ENCODE data around the gene SPTBN5.

The SPTBN5 gene

DNA sequence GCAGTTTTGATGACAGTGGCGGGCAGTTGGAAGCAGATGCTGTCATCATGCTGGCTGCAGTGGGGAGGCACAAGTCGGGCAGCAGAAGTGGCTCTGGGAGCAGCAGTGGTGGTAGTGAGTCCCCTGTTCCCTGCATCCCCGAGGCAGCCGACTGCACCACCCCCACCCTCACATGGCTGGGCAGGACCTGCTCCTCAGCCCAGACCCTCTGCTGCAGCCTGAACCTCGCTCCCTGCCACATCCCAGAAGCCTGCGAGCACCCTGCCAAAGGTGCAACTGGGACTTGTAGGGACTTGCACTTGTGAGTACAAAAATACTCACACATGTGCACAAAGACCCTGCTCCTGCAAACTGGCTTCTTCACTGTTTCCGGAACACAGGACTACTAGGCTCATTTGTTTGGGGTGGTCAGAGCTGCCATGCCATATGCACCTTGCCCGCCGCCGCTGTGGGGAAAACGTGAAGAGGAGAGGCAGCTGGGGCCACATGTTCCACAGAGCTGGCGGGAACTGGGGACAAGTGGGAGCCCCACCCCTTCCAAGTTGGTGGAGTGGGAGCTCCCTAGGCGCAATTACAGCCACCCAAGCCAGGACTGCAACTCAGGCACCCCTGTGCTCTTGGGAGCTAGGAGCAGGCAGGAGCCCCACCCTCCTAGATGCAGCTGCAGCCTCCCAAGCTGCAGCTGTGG lies 63.8 kb downstream of the SPTBN5 start:
- no peak overlapping the region for H3K14ac ChIP-seq (ENCODE audit: low read length)
- H3K4me3 ChIP-seq (ENCODE audit: low read depth, low read length) = no peak overlapping the region
- no peak overlapping the region for H2AFZ ChIP-seq (ENCODE audit: insufficient read depth, low read length, poor library complexity)
- no peak overlapping the region for H3K4me2 ChIP-seq (ENCODE audit: low read length)
- no peak overlapping the region for H4K8ac ChIP-seq (ENCODE audit: low read depth, low read length)
- no peak overlapping the region for H3K9ac ChIP-seq (ENCODE audit: low read length)
- no peak overlapping the region for H3K18ac ChIP-seq (ENCODE audit: low read length)
- no peak overlapping the region for H3K23ac ChIP-seq (ENCODE audit: low read length)
- H3K79me1 ChIP-seq (ENCODE audit: low read length) = peaks cover 6% of the 10 kb centered on the region
- no peak overlapping the region for H3K27ac ChIP-seq (ENCODE audit: low read depth, low read length)
- H3K79me2 ChIP-seq (ENCODE audit: control insufficient read depth, insufficient read depth, low read length, poor library complexity) = peaks cover 3% of the 10 kb centered on the region
- no peak overlapping the region for H2AK5ac ChIP-seq (ENCODE audit: low read length)
- DNase-seq = no peak
- no peak overlapping the region for H2BK12ac ChIP-seq (ENCODE audit: low read length)
- peaks cover 7 to 17% of the 10 kb centered on the region in 2 experiments for H3K36me3 ChIP-seq (ENCODE audit: control insufficient read depth in 1 of 2, insufficient read depth in 2 of 2, low read length in 2 of 2)
- H4K12ac ChIP-seq (ENCODE audit: low read depth, low read length) = no peak overlapping the region
- peaks cover 0 to 4% of the 10 kb centered on the region in 2 experiments for H3K4me1 ChIP-seq (ENCODE audit: control insufficient read depth in 1 of 2, insufficient read depth in 2 of 2, low read length in 2 of 2)
- H4K91ac ChIP-seq (ENCODE audit: low read depth, low read length) = no peak overlapping the region
- H3K4ac ChIP-seq (ENCODE audit: low read depth, low read length) = no peak overlapping the region
- no peak overlapping the region for H2BK120ac ChIP-seq (ENCODE audit: insufficient read depth, low read length, poor library complexity)
- no peak overlapping the region for H2BK5ac ChIP-seq (ENCODE audit: low read depth, low read length, poor library complexity)
- no peaks in the 10 kb centered on the region for H3K27me3 ChIP-seq (ENCODE audit: insufficient read depth, low read length)
- H3K9me3 ChIP-seq (ENCODE audit: insufficient read depth, low read depth, low read length) = no peaks in the 10 kb centered on the region
- WGBS (ENCODE audit: extremely low coverage, insufficient coverage, insufficient read length) = no CpG with 5 or more reads among the region's 13 CpGs

DNA sequence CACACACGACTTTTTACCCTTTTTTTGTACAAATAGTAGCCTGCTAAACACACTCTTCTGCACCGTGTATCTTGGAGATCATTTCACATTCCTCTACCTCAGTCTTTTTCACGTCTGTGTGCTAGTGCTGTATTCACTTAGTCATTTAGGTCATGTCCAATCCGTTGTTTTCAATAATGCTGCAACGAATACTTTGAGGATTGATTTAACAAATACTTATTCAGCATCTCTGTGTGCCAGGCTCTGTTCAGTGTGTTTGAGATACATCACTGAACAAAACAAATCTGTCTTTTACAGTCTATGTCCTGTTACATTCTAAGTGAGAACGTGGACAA lies 65.1 kb downstream of the SPTBN5 start:
- Histone ChIP-seq H3K79me2 (ENCODE audit: control insufficient read depth, insufficient read depth, low read length, poor library complexity) (peaks cover 3% of the 10 kb centered on the region), H3K4me2 (ENCODE audit: low read length) (peak overlapping the region; percentile 82), H2BK12ac (ENCODE audit: low read length) (no peak overlapping the region), H3K14ac (ENCODE audit: low read length) (no peak overlapping the region), H4K12ac (ENCODE audit: low read depth, low read length) (no peak overlapping the region), H3K27ac (ENCODE audit: low read depth, low read length) (no peak overlapping the region), H2BK5ac (ENCODE audit: low read depth, low read length, poor library complexity) (no peak overlapping the region), H3K4ac (ENCODE audit: low read depth, low read length) (no peak overlapping the region), H2BK120ac (ENCODE audit: insufficient read depth, low read length, poor library complexity) (no peak overlapping the region), H3K79me1 (ENCODE audit: low read length) (peaks cover 6% of the 10 kb centered on the region), H3K23ac (ENCODE audit: low read length) (no peak overlapping the region), H3K4me1 (ENCODE audit: control insufficient read depth in 1 of 2, insufficient read depth in 2 of 2, low read length in 2 of 2) (peaks cover 0 to 4% of the 10 kb centered on the region in 2 experiments), H3K27me3 (ENCODE audit: insufficient read depth, low read length) (no peaks in the 10 kb centered on the region), H4K91ac (ENCODE audit: low read depth, low read length) (no peak overlapping the region), H3K9me3 (ENCODE audit: insufficient read depth, low read depth, low read length) (no peaks in the 10 kb centered on the region), H2AFZ (ENCODE audit: insufficient read depth, low read length, poor library complexity) (no peak overlapping the region), H2AK5ac (ENCODE audit: low read length) (no peak overlapping the region), H4K8ac (ENCODE audit: low read depth, low read length) (no peak overlapping the region), H3K4me3 (ENCODE audit: low read depth, low read length) (no peak overlapping the region), H3K9ac (ENCODE audit: low read length) (no peak overlapping the region), H3K36me3 (ENCODE audit: control insufficient read depth in 1 of 2, insufficient read depth in 2 of 2, low read length in 2 of 2) (peaks cover 19 to 28% of the 10 kb centered on the region in 2 experiments), H3K18ac (ENCODE audit: low read length) (no peak overlapping the region)
- no CpG with 5 or more reads among the region's 6 CpGs for WGBS (ENCODE audit: extremely low coverage, insufficient coverage, insufficient read length)
- DNase-seq = no peak

DNA sequence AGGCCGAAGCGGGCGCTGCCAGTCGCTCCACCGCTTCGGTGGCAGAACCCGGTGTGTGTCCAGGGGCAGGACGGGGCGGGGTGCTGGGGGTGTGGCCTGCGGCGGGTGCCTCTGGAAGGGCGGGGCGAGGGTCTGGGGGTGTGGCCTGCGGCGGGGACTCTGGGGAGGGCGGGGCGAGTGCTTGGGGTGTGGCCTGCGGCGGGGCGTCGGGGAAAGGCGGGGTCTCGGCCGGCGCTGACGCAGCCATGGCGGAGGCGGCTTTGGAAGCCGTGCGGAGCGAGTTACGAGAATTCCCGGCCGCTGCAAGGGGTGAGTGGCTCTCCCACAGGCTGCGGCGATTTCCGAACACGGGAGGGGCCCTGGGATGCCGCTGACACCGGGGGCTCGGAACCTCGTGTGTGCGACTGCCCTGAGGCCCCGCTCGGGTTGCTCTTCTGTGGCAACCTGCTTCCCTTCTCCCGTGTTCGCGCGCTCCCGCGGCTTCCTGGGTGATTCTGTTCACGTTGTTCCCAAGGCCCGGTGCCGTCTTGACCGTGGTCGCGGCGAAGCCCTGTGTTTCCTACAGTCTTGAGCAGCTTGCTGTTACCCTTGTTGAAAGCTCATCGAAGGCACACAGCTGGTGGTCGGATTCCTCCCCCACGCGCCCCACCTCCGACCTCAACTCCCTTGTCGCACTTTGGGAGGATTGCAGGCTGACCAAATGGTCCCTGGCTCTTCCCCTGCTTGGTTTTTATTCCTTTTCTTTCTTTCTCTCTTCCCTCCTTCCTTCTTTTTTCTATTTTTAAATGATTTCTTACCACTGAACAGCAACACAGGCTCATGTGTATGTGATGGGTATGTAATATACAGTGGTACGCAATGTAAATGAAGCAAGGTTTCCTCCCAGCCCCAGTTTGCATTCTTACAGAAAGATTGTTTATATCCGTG lies 65.7 kb downstream of the SPTBN5 start, which contains the start of gene JMJD7:
JMJD7 (plus strand) TSS at position 213 of the 927 bp plus-strand sequence; CDS start at position 246, 33 bp downstream.
- WGBS (ENCODE audit: extremely low coverage, insufficient coverage, insufficient read length) = no CpG with 5 or more reads among the region's 66 CpGs
- Histone ChIP-seq H3K27me3 (ENCODE audit: insufficient read depth, low read length) (no peaks in the 10 kb centered on the region), H2BK12ac (ENCODE audit: low read length) (peak within 1 kb of the TSS; percentile 25), H4K91ac (ENCODE audit: low read depth, low read length) (peak within 1 kb of the TSS; percentile 50), H2AK5ac (ENCODE audit: low read length) (no peak within 1 kb of the TSS), H4K8ac (ENCODE audit: low read depth, low read length) (peak within 1 kb of the TSS; percentile 85), H2AFZ (ENCODE audit: insufficient read depth, low read length, poor library complexity) (peak within 1 kb of the TSS; percentile 87), H3K79me1 (ENCODE audit: low read length) (peaks cover 6% of the 10 kb centered on the region), H3K4me1 (ENCODE audit: control insufficient read depth in 1 of 2, insufficient read depth in 2 of 2, low read length in 2 of 2) (peaks cover 0 to 4% of the 10 kb centered on the region in 2 experiments), H3K9ac (ENCODE audit: low read length) (peak within 1 kb of the TSS; percentile 86), H3K36me3 (ENCODE audit: control insufficient read depth in 1 of 2, insufficient read depth in 2 of 2, low read length in 2 of 2) (peaks cover 25 to 34% of the 10 kb centered on the region in 2 experiments), H2BK120ac (ENCODE audit: insufficient read depth, low read length, poor library complexity) (peak within 1 kb of the TSS; percentile 44), H3K4me3 (ENCODE audit: low read depth, low read length) (peak within 1 kb of the TSS; percentile 87), H3K9me3 (ENCODE audit: insufficient read depth, low read depth, low read length) (no peaks in the 10 kb centered on the region), H2BK5ac (ENCODE audit: low read depth, low read length, poor library complexity) (peak within 1 kb of the TSS; percentile 60), H3K14ac (ENCODE audit: low read length) (peak within 1 kb of the TSS; percentile 83), H3K18ac (ENCODE audit: low read length) (peak within 1 kb of the TSS; percentile 78), H3K23ac (ENCODE audit: low read length) (no peak within 1 kb of the TSS), H3K4me2 (ENCODE audit: low read length) (peak within 1 kb of the TSS; percentile 95), H4K12ac (ENCODE audit: low read depth, low read length) (peak within 1 kb of the TSS; percentile 34), H3K4ac (ENCODE audit: low read depth, low read length) (peak within 1 kb of the TSS; percentile 34), H3K27ac (ENCODE audit: low read depth, low read length) (no peak within 1 kb of the TSS), H3K79me2 (ENCODE audit: control insufficient read depth, insufficient read depth, low read length, poor library complexity) (peaks cover 3% of the 10 kb centered on the region)
- DNase-seq = peak; percentile 81 to 86

DNA sequence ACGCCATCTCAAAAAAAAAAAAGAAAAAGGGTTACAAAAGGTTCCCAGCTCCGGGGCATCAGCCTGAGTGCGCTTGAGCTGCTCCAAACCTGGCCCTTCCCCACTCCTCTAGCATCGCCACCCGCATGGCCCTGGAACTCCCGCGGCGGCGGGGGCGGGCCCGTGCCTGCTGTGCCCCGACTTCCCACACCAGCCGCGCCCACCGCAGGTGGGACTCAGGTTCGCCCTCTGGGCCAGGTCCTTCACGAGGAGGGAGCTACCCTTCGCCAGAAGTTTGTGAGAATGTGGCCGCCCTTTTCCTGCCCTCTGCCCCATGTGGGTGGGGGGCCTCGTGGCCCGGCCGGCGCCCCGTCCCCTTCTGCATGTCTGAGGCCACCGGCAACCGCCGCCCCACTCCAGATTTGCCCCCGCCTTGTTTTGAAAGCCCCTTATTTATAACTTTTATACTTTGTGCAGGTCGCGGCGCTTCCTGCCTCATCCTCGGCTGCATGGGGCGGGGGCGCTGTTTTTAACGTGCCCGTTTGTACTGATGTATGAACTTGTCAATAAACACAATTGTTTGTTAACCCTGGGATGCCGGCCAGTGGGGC lies 66.5 kb downstream of the SPTBN5 start:
- Histone ChIP-seq H3K9me3 (ENCODE audit: insufficient read depth, low read depth, low read length) (no peaks in the 10 kb centered on the region), H3K4ac (ENCODE audit: low read depth, low read length) (no peak overlapping the region), H3K27me3 (ENCODE audit: insufficient read depth, low read length) (no peaks in the 10 kb centered on the region), H3K18ac (ENCODE audit: low read length) (no peak overlapping the region), H3K14ac (ENCODE audit: low read length) (peak overlapping the region; percentile 47), H2AK5ac (ENCODE audit: low read length) (no peak overlapping the region), H3K79me1 (ENCODE audit: low read length) (peaks cover 6% of the 10 kb centered on the region), H3K79me2 (ENCODE audit: control insufficient read depth, insufficient read depth, low read length, poor library complexity) (peaks cover 3% of the 10 kb centered on the region), H3K23ac (ENCODE audit: low read length) (no peak overlapping the region), H4K8ac (ENCODE audit: low read depth, low read length) (peak overlapping the region; percentile 37), H3K4me2 (ENCODE audit: low read length) (peak overlapping the region; percentile 95), H2AFZ (ENCODE audit: insufficient read depth, low read length, poor library complexity) (peak overlapping the region; percentile 70), H2BK12ac (ENCODE audit: low read length) (no peak overlapping the region), H3K27ac (ENCODE audit: low read depth, low read length) (no peak overlapping the region), H4K12ac (ENCODE audit: low read depth, low read length) (peak overlapping the region; percentile 29), H4K91ac (ENCODE audit: low read depth, low read length) (peak overlapping the region; percentile 50), H2BK120ac (ENCODE audit: insufficient read depth, low read length, poor library complexity) (peak overlapping the region; percentile 20), H3K4me3 (ENCODE audit: low read depth, low read length) (peak overlapping the region; percentile 70), H3K4me1 (ENCODE audit: control insufficient read depth in 1 of 2, insufficient read depth in 2 of 2, low read length in 2 of 2) (peaks cover 0 to 4% of the 10 kb centered on the region in 2 experiments), H2BK5ac (ENCODE audit: low read depth, low read length, poor library complexity) (no peak overlapping the region), H3K9ac (ENCODE audit: low read length) (peak overlapping the region; percentile 42), H3K36me3 (ENCODE audit: control insufficient read depth in 1 of 2, insufficient read depth in 2 of 2, low read length in 2 of 2) (peaks cover 33 to 42% of the 10 kb centered on the region in 2 experiments)
- no CpG with 5 or more reads among the region's 37 CpGs for WGBS (ENCODE audit: extremely low coverage, insufficient coverage, insufficient read length)
- DNase-seq = peak; percentile 91 to 94

Measured in trophoblast cell (in vitro differentiated cells and primary cell).